HuH-7 (cell line): Measurements from ENCODE around the gene CLEC16A.
A peak's percentile ranks its signal among the peaks of the same experiment; 100 is the strongest.
"Not testable (repeated sequence)": the region's sequence is repeated elsewhere in the genome, so short reads cannot be mapped to it uniquely, and the experiment has no call there.

Experiments
- DNase-seq: peaks from one replicate; pipeline ENCODE4 v3.0.0; 2011; ENCODE audit warnings: low spot score

CLEC16A gene

DNA sequence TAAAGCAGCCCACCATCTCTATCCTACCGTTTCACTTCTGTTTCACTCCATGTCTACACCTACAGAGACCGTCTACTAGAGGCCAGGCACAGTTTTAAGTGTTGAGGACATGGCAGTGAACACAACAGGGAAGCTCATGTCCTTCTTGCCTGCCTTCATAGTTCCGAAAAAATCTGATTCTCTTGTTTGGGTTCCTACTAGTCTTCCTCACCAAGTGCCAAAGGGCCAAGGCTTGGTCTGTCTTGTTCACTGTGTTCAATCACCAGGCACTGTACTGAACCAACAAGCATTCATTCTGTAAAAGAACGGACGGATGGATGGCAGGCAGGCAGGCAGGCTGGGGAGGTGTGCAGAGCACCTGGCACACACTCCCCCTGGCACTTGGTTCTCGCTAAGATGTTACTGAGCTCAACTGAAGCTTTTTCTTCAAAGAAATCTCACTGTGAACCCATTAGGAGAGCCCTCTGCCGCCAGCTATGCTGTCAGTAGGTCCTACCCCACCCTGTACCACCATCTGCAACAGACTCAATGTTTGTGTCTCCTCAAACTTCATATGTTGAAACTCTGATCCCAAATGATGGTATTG, 4.6 kb upstream of the CLEC16A start:
- no peak for DNase-seq

DNA sequence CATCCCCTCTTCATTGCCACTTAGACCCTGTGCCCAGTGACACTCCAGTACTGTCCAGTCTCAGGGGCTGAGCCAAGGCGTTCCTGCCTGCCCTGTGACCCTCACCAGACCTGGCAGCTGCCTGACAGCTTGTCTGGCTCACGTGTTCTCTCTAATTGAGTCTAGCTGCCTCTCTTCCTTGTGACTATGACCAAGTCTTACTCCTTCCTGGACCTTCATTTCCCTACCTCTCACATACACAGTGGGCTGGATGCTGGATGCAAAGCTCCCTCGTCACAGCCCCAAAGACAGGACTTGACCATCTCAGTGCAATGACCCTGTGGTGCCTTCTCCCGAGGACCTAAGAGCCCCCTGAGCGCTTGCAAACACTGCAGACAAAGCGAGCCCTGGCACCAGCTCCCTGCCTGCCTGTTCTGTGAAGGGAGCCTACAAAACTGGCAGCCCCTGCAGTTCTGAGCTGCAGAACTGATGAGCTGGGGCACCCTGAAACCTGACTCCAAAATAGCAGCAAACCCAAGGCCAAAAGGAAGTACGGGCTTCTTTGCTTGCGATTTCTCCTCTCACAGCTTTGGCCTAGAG, 3.8 kb upstream of the CLEC16A start:
- no peak for DNase-seq

DNA sequence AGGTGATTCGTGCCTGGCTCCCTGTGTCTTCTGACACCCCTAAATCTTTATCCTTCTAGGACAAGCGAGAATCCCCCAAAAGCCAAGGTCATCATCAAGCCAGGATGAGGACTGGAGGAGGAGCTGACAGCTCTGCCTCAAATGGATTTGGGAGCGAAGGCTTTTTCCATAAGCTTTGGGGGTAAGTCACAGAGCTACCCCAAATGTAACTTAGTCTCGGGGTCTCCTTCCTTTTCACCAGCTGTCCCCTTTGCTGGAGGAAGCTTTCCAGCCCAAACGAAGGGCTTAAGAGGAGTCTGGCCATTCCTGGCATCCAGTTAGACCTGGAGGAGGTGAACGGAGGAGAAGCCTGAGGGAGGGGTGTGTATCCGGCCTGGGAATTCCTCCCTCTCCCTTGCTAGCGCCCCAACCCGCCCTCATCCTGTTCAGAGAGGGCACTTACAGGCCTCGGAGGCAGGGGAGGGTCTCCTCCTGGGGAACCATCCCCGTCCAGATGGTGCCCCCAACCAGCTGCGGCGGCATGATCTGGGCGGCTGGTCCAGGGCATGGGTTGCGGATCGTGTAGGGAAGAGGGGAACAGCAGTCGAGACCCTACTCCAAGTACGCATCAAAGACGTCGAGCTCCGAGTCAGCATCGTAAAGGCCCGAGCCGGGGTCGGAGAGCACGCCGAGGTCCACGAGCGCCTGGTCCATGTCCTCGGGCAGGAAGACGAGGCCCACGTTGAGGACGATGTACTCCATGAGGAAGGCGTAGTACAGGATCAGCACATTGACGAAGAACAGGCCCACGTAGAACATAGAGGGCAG, 3.0 kb upstream of the CLEC16A start:
- DNase-seq = no peak

DNA sequence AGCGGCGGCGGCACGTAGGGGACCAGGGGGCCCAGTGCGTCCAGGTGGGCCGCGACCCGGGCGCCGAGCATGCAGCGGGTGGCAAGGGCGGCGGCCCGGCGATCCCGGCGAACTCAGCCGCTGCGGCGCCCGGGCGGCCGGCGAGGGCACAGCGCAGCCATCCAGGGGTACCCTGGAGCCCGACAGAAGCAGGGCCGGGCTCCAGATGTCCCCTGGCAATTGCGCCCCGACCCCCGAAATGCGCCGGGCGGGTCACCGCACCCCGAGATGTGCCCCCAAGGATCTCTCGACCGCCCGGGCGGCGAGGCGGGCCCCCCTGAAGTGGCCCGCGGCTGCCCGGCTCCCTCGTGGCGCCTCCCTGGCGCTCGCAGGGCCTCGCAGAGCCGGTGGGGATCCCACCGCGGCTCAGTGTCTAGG, 2.4 kb upstream of the CLEC16A start:
- DNase-seq = not testable (repeated sequence)

DNA sequence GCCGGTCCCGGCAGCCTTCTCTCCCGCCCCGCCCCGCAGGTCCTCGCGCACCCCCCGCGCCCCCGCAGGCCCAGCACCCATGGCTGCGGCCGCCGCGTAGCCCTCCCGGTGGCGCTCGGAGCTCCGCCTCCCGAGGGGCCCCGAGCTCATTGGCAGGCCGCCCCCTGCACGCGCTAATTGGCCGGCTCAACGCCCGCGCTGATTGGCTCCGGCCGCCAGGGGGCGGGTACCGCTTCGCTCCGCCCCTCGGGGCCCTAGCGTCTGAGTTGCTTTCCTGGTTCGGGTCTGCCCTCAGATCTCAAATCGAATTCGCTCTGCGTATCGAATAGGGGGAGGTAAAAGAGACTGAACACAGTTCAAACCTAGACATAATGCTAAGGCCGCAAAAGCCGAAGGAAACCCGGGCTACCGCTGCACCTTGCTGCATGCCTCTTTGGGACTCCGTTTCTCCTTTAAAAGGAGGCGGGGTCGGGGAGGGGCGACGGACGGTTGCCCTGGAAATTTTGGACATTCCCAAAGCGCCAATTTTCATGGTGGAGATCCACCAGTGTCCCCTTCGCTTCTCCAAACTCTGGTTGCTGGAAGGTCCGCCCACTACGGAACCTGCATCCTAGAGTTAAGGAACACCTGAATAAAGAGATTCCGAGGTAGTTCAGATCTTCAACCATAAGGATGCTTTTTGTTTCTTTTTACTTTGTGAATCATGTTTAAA, 1.9 kb upstream of the CLEC16A start, which contains the start of gene DEXI:
Gene DEXI (minus strand): TSS at position 117 of the 712 bp plus-strand sequence. CDS start 463 bp downstream, outside the sequence.
- peak; percentile 97 for DNase-seq

DNA sequence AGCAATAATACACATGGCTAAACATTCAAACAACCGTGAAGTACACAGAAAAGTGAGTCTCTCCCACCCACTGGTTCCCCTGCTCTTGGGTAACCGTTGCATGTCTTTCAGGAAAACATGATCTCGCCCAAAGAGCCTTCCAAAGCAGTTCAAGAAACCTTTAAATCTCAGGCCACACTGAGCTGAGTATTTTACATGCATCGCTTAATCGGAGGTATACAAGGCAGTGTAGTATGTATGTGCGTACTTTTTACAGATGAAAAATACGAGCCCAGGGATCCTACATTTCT, 1.4 kb upstream of the CLEC16A start:
- no peak for DNase-seq

DNA sequence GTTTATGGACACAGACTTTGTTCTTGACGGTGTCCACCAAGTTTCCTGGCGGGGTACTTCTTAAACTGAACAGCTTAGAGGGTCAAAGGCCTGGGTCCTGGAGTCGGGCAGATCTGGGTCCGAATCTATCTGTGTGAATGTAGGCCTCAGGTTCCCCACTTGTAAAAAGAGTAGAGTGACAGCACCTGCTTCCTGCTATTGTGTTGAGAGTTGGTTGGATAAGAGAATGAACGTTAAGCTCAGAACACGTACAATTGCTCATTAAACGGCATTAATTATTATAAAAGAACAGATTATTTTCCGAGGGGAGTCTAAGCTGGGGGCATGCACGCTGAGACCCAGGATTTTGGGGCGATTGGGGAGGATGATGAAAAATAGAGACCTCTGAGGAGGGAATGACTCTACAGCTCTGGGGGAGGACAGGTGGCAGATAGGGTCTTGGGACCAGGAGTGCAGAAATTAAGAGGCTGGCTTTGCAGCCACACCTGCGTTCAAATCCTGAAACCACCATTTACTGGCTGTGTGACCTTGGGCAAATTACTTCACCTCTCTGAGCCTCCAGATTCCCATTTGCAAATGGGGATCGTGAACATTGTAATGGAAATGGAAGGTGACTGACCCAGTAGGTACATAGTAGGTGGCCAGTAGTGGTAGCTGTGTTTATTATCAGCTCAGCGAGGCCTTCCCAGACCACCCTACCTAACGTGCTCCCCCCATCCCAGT, 862 bp downstream of the CLEC16A start:
- DNase-seq = no peak

DNA sequence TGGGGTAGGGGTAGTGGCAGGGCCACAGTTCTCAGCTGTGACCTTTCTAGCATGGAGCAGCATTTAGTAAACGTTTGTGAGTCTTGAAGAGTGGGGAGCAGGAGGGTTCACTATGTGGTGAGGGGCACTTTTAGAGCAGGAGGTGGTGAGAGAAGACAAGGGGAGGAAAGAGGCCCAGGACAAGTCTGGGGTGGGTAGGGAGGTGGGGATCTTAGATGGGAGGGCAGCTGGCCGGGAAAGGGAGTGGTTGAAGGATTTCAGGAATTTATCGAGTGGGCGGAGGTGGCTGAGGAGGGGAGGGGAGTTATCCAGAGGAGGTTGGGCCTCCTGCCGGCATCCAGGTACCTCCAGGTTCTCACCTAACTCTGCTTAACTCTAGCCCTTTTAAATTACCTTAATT, 1.9 kb downstream of the CLEC16A start:
- no peak for DNase-seq

DNA sequence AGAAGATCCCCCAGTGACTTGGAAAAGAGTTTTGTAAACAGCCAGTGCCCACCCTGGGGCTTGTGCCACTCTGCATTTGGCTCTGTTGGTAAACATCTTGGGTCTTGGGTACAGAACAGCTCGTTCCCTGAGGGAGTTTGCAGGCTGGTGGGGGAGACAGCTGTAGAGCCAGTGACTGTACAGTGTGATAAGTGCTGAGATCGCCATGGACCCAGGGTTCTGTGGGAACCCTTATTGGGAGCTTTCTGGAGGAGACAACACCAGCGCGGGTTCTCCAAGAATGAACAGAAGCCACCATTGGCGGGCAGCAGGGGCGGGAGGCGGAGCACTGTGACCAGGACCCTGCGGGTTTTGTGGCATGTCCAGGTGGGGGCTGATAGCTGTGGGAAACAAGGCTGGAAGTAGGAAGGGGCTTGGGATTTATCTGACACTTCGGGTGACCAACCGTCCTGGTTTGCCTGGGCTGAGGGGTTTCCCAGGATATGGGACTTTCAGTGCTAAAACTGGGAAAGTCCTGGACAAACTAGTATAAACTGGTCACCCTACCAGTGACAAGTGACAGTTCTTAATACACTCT, 2.9 kb downstream of the CLEC16A start:
- DNase-seq = no peak

DNA sequence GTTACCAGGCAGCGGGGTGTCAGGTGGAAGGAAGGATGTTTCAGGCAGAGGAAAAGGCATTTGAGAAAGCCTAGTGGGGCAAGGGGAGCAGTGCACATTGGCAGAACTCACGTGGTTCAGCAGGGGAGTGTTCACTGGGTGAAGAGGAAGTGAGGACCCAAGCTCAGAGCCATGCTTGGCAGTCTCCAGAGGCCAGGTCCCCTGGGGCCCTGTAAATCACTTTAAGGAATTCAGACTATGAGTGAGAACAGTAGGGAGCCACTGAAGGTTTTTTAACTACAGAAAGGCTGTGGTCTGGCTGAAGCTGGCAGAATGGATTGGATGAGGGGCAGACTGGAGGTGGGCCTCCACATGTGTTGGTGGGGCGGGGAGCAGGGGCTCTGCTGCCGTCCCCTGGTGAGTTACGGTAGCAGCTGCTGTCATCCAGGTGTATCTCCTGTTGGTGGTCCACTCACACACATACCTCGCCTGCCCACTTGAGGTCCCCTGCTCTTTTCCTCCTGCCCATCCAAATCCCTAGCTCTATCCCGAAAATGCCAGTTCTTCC, 5.1 kb downstream of the CLEC16A start:
- no peak for DNase-seq

DNA sequence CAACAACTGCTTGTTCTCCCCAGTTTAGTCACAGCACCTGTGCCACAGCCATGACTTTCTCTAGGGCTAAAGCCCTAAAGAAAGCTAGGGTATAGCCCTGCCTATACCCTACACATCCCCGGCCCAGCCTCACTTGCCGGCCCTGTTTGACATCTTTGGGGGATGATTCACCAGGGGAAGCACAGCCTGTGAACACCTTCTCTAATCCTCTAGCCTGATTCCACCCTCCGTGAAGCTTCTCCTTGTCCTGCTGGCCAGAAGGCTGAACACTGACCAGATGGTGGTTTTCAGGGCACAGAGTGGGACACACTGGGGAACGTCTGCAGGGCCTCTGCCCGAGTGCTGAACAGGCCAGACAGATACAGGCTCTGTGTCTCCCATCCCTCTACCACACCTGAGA, 6.0 kb downstream of the CLEC16A start:
- no peak for DNase-seq

DNA sequence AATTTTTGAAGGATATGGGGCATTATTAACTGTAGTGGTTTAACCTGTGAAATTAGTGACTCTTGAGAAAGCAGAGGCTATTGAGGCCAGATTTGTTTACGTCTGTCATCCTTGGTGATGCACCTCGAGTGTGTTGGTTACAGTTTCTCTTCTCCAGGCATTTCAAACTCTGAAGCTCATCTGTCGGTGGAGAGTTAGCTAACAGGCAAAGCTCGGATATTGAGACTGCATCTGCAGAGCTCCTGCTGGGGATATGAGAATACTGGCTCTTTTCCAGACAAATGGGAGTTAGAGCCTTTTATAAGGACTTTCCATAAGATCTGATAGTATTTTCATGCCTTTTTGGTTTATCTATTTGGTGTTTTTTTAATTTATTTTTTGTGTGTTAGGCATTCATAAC, 6.7 kb downstream of the CLEC16A start:
- no peak for DNase-seq

DNA sequence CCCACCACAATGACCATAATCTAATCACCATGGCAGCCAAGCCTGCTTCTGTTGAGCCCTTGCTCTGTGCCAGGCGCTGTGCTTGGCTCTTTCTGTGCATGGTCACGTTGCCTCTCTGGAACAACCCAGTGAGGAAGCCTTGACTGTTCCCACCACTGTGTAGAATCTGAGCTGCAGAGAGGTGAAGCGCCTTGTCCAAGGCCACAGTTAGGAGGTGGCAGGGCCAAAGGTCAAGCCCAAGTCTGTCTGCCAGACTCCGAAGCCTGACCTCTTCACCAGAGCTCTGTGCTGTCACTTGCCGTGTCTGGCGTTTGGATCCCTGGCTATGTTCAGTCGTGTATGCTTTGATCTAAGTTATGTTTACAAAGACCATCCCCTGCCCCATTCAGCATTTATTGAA, 10.5 kb downstream of the CLEC16A start:
- no peak for DNase-seq

DNA sequence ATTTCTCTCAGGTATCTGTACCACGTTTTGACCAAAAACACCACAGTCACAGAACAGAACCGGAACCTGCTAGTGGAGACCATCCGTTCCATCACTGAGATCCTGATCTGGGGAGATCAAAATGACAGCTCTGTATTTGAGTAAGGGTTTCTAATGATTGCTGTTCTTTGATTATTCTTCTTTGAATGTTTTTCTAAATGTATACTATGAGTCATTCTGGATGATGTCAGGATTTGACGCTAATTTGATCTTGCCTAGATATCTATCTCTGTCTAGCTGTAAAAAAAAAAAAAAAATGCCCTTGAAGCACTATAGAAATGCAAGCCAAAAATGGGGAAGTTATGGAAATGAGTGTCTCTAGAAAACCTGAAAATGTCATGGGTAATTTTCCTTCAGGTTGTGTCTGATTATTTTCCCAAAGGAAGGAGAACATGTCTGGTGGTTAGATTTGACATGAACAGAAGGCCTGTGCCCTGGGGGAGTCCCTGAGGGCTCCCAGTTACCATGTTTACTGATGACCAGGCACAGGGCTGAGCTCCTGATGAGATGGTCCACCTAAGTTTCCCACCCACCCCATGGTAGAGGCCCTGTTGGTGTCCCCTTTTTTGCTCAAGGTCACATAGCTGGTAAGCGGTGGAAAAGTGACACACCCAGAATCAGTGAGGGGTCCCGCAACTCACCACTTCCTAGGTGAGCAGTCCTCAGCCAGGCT, 13.6 kb downstream of the CLEC16A start:
- no peak for DNase-seq

DNA sequence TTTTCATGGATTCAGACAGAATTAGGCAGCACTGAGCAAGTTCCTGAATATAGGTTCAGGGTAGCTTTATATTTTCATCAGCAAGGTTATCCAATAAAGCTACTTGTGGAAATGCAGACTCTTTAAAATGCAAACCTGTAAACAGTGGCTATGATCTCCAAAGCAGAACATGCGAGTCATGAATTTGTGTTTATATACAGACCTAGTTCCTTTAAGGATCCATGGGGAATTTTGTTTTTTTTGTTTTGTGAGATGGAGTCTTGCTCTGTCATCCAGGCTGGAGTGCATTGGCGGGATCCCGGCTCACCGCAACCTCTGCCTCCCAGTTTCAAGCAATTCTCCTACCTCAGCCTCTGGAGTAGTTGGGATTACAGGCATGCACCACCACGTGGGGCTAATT, 14.8 kb downstream of the CLEC16A start:
- no peak for DNase-seq

DNA sequence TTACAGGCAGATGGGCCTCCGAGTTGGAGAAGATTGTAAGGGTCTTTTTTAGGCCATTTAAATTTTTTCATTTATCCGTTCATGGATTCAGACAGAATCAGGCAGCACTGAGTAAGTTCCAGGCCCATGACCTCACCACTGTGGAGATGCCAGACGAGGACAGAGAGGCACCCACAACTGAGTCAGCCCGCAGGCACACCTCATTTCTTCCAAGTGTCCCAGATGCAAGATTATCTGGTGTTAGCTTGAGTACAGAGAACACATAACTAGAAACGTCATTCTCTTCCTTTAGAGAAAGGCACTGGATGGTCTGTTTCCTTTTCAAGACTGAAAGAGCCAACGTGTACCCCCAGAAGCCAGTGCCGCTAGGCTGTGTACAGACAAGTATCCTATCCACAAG, 16.9 kb downstream of the CLEC16A start:
- no peak for DNase-seq

DNA sequence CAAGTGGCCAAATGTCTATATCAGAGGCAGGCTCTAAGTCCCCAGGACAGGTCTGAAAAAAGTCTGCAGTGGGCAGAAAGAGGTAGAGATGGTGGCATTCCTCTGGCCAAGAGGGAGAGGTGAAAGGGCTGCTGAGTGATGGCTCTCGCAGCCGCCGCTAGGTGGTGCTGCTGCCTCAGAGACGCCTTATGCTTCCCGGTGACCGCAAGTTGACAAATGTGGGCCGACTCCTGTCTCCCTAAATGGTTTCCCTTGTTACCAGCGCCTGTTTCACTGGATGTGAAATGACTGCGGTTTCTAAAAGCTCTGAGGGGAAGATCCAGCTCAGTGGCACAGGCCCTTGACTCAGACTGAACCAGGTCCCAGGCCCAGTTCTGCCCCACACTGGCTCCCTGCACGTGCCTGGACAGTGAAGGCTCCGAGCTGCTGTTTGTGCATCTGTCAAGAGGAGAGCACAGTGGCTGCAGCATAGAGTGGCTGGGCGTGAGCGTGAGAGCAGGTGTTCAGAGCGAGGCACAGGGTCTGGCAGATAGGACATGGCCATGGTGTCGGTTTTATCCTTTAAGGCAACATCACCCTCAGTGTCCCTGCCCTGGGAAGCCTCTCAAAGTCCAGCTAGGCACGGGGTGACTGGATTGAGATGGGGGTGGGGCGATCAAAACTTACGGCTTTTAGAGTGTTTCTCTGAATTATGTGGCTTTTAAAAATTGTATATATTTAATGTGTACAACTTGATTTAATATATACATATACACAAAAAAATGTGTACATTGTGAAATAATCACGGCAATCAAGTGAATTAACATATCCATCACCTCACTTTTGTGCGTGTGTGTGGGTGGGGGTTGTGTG, 19.9 kb downstream of the CLEC16A start:
- peak; percentile 71 for DNase-seq

DNA sequence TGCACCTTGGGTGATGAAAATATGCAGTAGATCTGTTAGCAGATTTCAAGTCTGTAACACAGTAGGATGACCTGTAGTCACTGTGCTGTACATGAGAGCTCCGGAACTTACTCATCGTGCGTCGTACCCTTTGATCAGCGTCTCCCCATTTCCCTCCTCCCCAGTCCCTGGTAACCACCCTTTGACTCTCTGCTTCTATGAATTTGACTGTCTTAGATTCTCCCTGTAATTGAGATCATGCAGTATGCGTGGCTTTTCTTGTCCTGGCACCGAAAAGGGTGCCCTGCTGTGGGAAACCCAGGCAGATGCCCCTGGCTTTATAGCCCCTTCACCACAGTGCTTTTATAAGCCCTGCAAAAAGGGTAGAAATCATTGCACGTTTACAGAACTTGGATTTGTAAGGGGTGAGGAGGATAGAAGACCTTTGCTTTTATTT, 20.5 kb downstream of the CLEC16A start:
- no peak for DNase-seq

DNA sequence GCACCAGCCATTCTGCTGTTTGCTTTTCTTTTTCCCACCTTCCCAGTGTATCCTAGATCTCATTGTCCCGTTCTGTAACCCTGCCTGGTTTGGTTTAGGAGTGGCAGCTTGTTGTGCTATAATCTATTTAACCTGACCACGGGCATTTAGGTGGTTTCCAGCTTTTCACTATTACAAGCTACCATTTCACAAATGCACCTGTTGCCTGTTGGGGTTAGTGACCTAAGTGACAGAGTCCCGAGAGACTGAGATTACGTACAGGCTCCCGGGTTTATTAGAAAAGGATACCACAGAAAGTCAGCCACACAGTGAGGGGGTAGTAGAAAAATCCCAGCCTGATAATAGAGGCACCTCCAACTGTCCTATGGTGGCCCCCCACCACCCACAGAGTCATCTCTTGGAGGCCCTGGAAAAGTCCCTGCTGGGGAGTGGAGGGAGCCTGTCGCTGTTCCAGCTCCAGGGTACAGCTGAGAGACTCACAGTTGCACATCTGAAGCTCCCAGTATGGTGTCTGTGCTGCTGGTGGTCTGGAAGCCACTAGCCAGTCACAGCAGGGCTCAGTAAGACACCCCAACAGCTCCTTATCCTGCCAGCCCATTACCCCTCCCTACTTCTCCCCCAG, 21.2 kb downstream of the CLEC16A start:
- no peak for DNase-seq

DNA sequence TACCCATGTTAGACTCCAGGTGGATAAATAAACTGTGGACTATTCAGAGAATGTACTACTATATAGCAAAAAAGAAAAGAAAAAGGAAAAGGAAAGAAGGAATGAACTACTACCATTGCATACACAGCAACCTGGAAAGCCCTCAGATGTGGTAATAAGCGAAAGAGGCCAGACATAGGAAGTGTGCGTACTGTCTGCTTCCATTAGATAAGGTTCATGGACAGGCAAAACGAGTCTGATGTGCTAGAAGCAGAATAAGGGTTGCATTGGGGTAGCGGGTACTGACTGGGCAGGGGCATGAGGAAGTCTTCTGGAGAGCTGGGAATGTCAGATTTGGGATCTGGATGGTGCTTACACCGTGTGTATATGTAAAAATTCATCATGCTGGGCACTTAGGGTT, 21.8 kb downstream of the CLEC16A start:
- DNase-seq = no peak
